GM12878 (cell line): ENCODE results near the gene CCDC170. TPM values are rescaled to one million over a fixed set of nuclear protein-coding genes. Genes with fewer than 3 reads are reported as not detected.

Experiments used
- BCL3 ChIP-seq: IDR thresholded peaks from 2 replicates; pipeline ENCODE4 v1.6.1; 2011; ENCODE audit warnings: borderline replicate concordance, low read depth, mild to moderate bottlenecking, moderate library complexity, low read length; ENCODE audit not compliant: insufficient read depth, poor library complexity, severe bottlenecking
- ESRRA ChIP-seq: IDR thresholded peaks from 2 replicates; pipeline ENCODE4 v1.6.1; 2012; ENCODE audit warnings: mild to moderate bottlenecking, low read length, improper control_type of control experiment
- GABPA ChIP-seq: IDR thresholded peaks from 2 replicates; pipeline ENCODE4 v1.6.1; 2014; ENCODE audit warnings: antibody characterized with exemption, low read depth, mild to moderate bottlenecking, inconsistent platforms
- HSF1 ChIP-seq: fragments of 150-350 bp; IDR thresholded peaks from 2 replicates; pipeline ENCODE4 v1.6.1; 2014; ENCODE audit warnings: mild to moderate bottlenecking, low read depth, low read length
- MTA2 ChIP-seq: fragments of 450-650 bp; IDR thresholded peaks from 2 replicates; pipeline ENCODE4 v1.6.1; 2016; ENCODE audit warnings: low read depth, mild to moderate bottlenecking, moderate library complexity
- NR2C2 ChIP-seq: IDR thresholded peaks from 2 replicates; pipeline ENCODE4 v1.6.1; 2011; ENCODE audit warnings: borderline replicate concordance, low read depth; ENCODE audit not compliant: control insufficient read depth, insufficient read length
- POLR2AphosphoS2 ChIP-seq: IDR thresholded peaks from 2 replicates; pipeline ENCODE4 v1.6.1; 2011; ENCODE audit warnings: low read depth, mild to moderate bottlenecking, low read length, improper control_type of control experiment, moderate library complexity
- RAD51 ChIP-seq: fragments of 450-650 bp; IDR thresholded peaks from 2 replicates; pipeline ENCODE4 v1.6.1; 2016; ENCODE audit warnings: moderate library complexity, mild to moderate bottlenecking, inconsistent platforms
- RCOR1 ChIP-seq: conservative IDR thresholded peaks from 2 replicates; pipeline ENCODE4 v1.6.1; 2012; ENCODE audit warnings: low read depth, low read length, improper control_type of control experiment
- SP1 ChIP-seq: IDR thresholded peaks from one replicate; pipeline ENCODE4 v1.6.1; 2011; ENCODE audit warnings: low read depth, low read length
- polyA plus RNA-seq, 11 experiments: library from polyadenylated mRNA; depleted of rRNA in 4 of 11; unstranded in 6 of 11; stranded (reverse) in 5 of 11; fragments of >200 nt; fragmentation: Nextera tagmentation in 4 of 11; fragmentation: Illumina TruSeq in 1 of 11; extraction: Ambion mirVana in 4 of 11; extraction: Trizol in 1 of 11; gene quantifications; 1 replicate in 1 of 11; 2 replicates in 10 of 11; pipeline versions ENCODE4 v1.2.1 to v1.2.3, GENCODE V29; 2011 to 2016; ENCODE audit warnings: inconsistent platforms in 2 of 11, missing spikeins in 2 of 11, low read depth in 1 of 11
- total RNA-seq, 4 experiments: library from RNA; depleted of rRNA in 3 of 4; stranded (reverse); fragments of >200 nt in 3 of 4; fragmentation: Illumina TruSeq in 1 of 4; extraction: Trizol in 1 of 4; gene quantifications; 2 replicates each; pipeline versions ENCODE4 v1.2.1 to v1.2.3, GENCODE V29; 2013 to 2021
- TF ChIP-seq, protein P1 (sequence below): fragments of 450-650 bp; IDR thresholded peaks from 2 replicates; pipeline ENCODE4 v1.6.1; 2017; ENCODE audit warnings: mild to moderate bottlenecking
- TF ChIP-seq, protein P2 (sequence below): fragments of 450-650 bp; formaldehyde crosslinking; IDR thresholded peaks from 2 replicates; pipeline ENCODE4 v1.5.0; 2022; ENCODE audit warnings: mild to moderate bottlenecking, missing genetic modification characterization
- TF ChIP-seq, protein P3 (sequence below): fragments of 450-650 bp; IDR thresholded peaks from 2 replicates; pipeline ENCODE4 v1.6.1; 2016; ENCODE audit warnings: mild to moderate bottlenecking

The CCDC170 gene
- total and polyA plus RNA-seq, 10 of the 15 experiments (the other 5 are each of a cell fraction or from before 2014, with no cell fraction given) = not detected

DNA sequence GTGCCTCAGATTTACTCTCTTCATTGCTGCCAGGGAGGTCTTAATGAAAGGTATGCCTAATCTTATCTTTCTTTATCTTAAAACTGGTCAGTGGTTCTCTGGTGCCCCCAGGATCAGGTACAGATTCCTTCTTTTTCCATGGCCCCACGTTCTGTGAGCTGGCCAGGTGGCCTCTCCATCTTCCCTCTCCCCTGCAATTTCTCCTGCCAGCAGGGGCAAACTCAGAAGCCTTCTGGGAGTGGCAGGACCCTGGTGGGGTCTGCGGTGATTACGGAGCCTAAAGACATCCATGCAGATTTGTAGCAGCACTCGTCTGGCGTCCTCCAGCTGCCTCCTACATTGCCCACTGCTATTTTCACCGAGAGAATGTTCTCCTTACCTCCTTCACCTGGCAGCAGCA lies 95.8 kb downstream of the CCDC170 start (continued):
- TF ChIP-seq, protein P1, sequence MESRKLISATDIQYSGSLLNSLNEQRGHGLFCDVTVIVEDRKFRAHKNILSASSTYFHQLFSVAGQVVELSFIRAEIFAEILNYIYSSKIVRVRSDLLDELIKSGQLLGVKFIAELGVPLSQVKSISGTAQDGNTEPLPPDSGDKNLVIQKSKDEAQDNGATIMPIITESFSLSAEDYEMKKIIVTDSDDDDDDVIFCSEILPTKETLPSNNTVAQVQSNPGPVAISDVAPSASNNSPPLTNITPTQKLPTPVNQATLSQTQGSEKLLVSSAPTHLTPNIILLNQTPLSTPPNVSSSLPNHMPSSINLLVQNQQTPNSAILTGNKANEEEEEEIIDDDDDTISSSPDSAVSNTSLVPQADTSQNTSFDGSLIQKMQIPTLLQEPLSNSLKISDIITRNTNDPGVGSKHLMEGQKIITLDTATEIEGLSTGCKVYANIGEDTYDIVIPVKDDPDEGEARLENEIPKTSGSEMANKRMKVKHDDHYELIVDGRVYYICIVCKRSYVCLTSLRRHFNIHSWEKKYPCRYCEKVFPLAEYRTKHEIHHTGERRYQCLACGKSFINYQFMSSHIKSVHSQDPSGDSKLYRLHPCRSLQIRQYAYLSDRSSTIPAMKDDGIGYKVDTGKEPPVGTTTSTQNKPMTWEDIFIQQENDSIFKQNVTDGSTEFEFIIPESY = no peak
- TF ChIP-seq, protein P2, sequence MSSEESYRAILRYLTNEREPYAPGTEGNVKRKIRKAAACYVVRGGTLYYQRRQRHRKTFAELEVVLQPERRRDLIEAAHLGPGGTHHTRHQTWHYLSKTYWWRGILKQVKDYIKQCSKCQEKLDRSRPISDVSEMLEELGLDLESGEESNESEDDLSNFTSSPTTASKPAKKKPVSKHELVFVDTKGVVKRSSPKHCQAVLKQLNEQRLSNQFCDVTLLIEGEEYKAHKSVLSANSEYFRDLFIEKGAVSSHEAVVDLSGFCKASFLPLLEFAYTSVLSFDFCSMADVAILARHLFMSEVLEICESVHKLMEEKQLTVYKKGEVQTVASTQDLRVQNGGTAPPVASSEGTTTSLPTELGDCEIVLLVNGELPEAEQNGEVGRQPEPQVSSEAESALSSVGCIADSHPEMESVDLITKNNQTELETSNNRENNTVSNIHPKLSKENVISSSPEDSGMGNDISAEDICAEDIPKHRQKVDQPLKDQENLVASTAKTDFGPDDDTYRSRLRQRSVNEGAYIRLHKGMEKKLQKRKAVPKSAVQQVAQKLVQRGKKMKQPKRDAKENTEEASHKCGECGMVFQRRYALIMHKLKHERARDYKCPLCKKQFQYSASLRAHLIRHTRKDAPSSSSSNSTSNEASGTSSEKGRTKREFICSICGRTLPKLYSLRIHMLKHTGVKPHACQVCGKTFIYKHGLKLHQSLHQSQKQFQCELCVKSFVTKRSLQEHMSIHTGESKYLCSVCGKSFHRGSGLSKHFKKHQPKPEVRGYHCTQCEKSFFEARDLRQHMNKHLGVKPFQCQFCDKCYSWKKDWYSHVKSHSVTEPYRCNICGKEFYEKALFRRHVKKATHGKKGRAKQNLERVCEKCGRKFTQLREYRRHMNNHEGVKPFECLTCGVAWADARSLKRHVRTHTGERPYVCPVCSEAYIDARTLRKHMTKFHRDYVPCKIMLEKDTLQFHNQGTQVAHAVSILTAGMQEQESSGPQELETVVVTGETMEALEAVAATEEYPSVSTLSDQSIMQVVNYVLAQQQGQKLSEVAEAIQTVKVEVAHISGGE (CRISPR knock-in tag) = no peak
- TF ChIP-seq, protein P3, sequence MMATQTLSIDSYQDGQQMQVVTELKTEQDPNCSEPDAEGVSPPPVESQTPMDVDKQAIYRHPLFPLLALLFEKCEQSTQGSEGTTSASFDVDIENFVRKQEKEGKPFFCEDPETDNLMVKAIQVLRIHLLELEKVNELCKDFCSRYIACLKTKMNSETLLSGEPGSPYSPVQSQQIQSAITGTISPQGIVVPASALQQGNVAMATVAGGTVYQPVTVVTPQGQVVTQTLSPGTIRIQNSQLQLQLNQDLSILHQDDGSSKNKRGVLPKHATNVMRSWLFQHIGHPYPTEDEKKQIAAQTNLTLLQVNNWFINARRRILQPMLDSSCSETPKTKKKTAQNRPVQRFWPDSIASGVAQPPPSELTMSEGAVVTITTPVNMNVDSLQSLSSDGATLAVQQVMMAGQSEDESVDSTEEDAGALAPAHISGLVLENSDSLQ = no peak
- TF ChIP-seq MTA2 (no peak), ESRRA (no peak), RCOR1 (no peak), RAD51 (no peak), HSF1 (no peak), NR2C2 (no peak), SP1 (no peak), GABPA (no peak), POLR2AphosphoS2 (no peak), BCL3 (no peak)
